ENCODE results near the gene IGSF23. TPM values are rescaled to one million over a fixed set of nuclear protein-coding genes. Genes with fewer than 3 reads are reported as not detected.

IGSF23 gene
- total and polyA plus RNA-seq, 2 donors (not counting 1 experiment from before 2014, with no cell fraction given) = not detected

GRCh38 chr19:44615863-44616247 lies 2.5 kb downstream of the IGSF23 start:
- TF ChIP-seq CTCF (IDR thresholded peaks at IDR 0.05) (no peak), EZH2 (IDR thresholded peaks at IDR 0.05; ENCODE audit: borderline replicate concordance, insufficient read depth, low read depth, low read length, poor library complexity, severe bottlenecking) (no peak)
- CTCF ChIA-PET = interaction anchor here (0.6 kb wide), 1 partner anchor 116 kb away, joined by 3 read pairs; no protein-coding TSS in a partner anchor
- H3K4me1 Mint-ChIP-seq = no peaks in the 10 kb centered on the region

GRCh38 chr19:44617110-44617880 lies 3.9 kb downstream of the IGSF23 start:
- CTCF ChIA-PET = no interaction called here
- H3K9me3 ChIP-seq (ENCODE audit: control extremely low read depth in 1 of 3, control insufficient read depth in 2 of 3, insufficient read depth in 1 of 3, low read length in 2 of 3) = no peaks in the 10 kb centered on the region
- Mint-ChIP-seq H3K4me3 (no peak overlapping the region), H3K27ac (no peak overlapping the region), H3K9me3 (ENCODE audit: insufficient read depth) (no peaks in the 10 kb centered on the region), H3K27me3 (peaks cover 4% of the 10 kb centered on the region), H3K4me1 (no peaks in the 10 kb centered on the region)
- no peaks in the 10 kb centered on the region for H3K4me1 ChIP-seq (ENCODE audit: control insufficient read depth in 2 of 2, insufficient read depth in 2 of 2, low read length in 2 of 2)
- no peak overlapping the region for H3K4me3 ChIP-seq (ENCODE audit: control extremely low read depth in 1 of 5, extremely low read depth in 1 of 5, insufficient read depth in 1 of 5, low read depth in 2 of 5, low read length in 4 of 5)
- whole genome bisulfite sequencing (ENCODE audit: insufficient coverage) = 65% methylated on average over 4 of the region's 8 CpGs
- no peak for ATAC-seq (ENCODE audit: low read depth)
- no peak overlapping the region for H3K27ac ChIP-seq (ENCODE audit: low read length in 2 of 2)
- no peaks in the 10 kb centered on the region for H3K36me3 ChIP-seq (replicated peaks in 1 of 2; ENCODE audit: control extremely low read depth in 1 of 2, control insufficient read depth in 1 of 2, extremely low read depth in 1 of 2, insufficient read depth in 2 of 2, low read length in 1 of 2)
- no peak overlapping the region for H3K9ac ChIP-seq (ENCODE audit: low read length)
- intact Hi-C loops (cut with micrococcal nuclease) = no loop called here
- no peaks in the 10 kb centered on the region for H3K79me2 ChIP-seq (ENCODE audit: control insufficient read depth, insufficient read depth, low read length)
- no peak for DNase-seq
- H4K20me1 ChIP-seq (ENCODE audit: control insufficient read depth, insufficient read depth, low read length, poor library complexity, severe bottlenecking) = no peaks in the 10 kb centered on the region
- TF ChIP-seq EZH2 (IDR thresholded peaks at IDR 0.05; ENCODE audit: borderline replicate concordance, insufficient read depth, low read depth, low read length, poor library complexity, severe bottlenecking) = no peak
- TF ChIP-seq CTCF (IDR thresholded peaks at IDR 0.05) = no peak
- peaks cover 0 to 6% (median 0%) of the 10 kb centered on the region in 4 experiments for H3K27me3 ChIP-seq (replicated peaks in 1 of 4; ENCODE audit: control extremely low read depth in 1 of 4, control insufficient read depth in 3 of 4, insufficient read depth in 4 of 4, low read length in 3 of 4)
- H2AFZ ChIP-seq (ENCODE audit: insufficient read depth, low read depth, low read length, poor library complexity, severe bottlenecking) = no peak overlapping the region
- H3K4me2 ChIP-seq (replicated peaks; ENCODE audit: low read depth, low read length, poor library complexity, severe bottlenecking) = no peak overlapping the region
- POLR2A ChIA-PET = no interaction called here

More at GRCh38 chr19:44615863-44616247, 2.5 kb downstream of the IGSF23 start:
- ATAC-seq (ENCODE audit: low read depth) (no peak), DNase-seq (no peak)
- peaks cover 0 to 9% (median 0%) of the 10 kb centered on the region in 4 experiments for H3K27me3 ChIP-seq (replicated peaks in 1 of 4; ENCODE audit: control extremely low read depth in 1 of 4, control insufficient read depth in 3 of 4, insufficient read depth in 4 of 4, low read length in 3 of 4)
- WGBS (ENCODE audit: insufficient coverage) = 20% methylated on average over 2 of the region's 5 CpGs
- POLR2A ChIA-PET = no interaction called here
- no peaks in the 10 kb centered on the region for H4K20me1 ChIP-seq (ENCODE audit: control insufficient read depth, insufficient read depth, low read length, poor library complexity, severe bottlenecking)
- no peaks in the 10 kb centered on the region for H3K79me2 ChIP-seq (ENCODE audit: control insufficient read depth, insufficient read depth, low read length)
- H3K4me3 ChIP-seq (ENCODE audit: control extremely low read depth in 1 of 5, extremely low read depth in 1 of 5, insufficient read depth in 1 of 5, low read depth in 2 of 5, low read length in 4 of 5) = no peak overlapping the region
- H3K9me3 Mint-ChIP-seq (ENCODE audit: insufficient read depth) = no peaks in the 10 kb centered on the region
- no peaks in the 10 kb centered on the region for H3K36me3 ChIP-seq (replicated peaks in 1 of 2; ENCODE audit: control extremely low read depth in 1 of 2, control insufficient read depth in 1 of 2, extremely low read depth in 1 of 2, insufficient read depth in 2 of 2, low read length in 1 of 2)
- H3K4me1 ChIP-seq (ENCODE audit: control insufficient read depth in 2 of 2, insufficient read depth in 2 of 2, low read length in 2 of 2) = no peaks in the 10 kb centered on the region
- no peak overlapping the region for H3K9ac ChIP-seq (ENCODE audit: low read length)
- no peak overlapping the region for H3K27ac ChIP-seq (ENCODE audit: low read length in 2 of 2)
- H3K9me3 ChIP-seq (ENCODE audit: control extremely low read depth in 1 of 3, control insufficient read depth in 2 of 3, insufficient read depth in 1 of 3, low read length in 2 of 3) = no peaks in the 10 kb centered on the region
- no peak overlapping the region for H3K4me2 ChIP-seq (replicated peaks; ENCODE audit: low read depth, low read length, poor library complexity, severe bottlenecking)
- no peak overlapping the region for H3K27ac Mint-ChIP-seq
- intact Hi-C loops (cut with micrococcal nuclease) = no loop called here
- H2AFZ ChIP-seq (ENCODE audit: insufficient read depth, low read depth, low read length, poor library complexity, severe bottlenecking) = no peak overlapping the region
- peaks cover 4% of the 10 kb centered on the region for H3K27me3 Mint-ChIP-seq
- H3K4me3 Mint-ChIP-seq = no peak overlapping the region

All from B cell (primary cell).